HepG2 (cell line): ENCODE data around the gene ENTPD2. TPM values are rescaled to one million over a fixed set of nuclear protein-coding genes. Genes with fewer than 3 reads are reported as not detected.

Experiments
- ATAC-seq: fragments of 200-7000 bp; cut with Tn5 transposase; 3 replicates; pipeline ENCODE4 v1.9.1; 2020; ENCODE audit warnings: mild to moderate bottlenecking, moderate library complexity
- BruUV-seq: library from RNA; stranded (reverse); fragments of 400-500 nt; replicated peaks from 2 replicates; lab custom pipeline; 2021; lab: Mats Ljungman, UMichigan
- CTCF ChIA-PET: fragments of 300-600 bp; formaldehyde crosslinking; extraction: SDS; loops from one replicate; lab custom pipeline; 2021; ENCODE audit warnings: low total read pairs, inconsistent platforms, low intra/inter-chr PET ratio; lab: Yijun Ruan, JAX
- POLR2A ChIA-PET: fragments of 350-600 bp; sonication (Branson Sonifier 250); formaldehyde crosslinking; loops from one replicate; lab custom pipeline; 2020; ENCODE audit warnings: antibody characterized with exemption, inconsistent platforms; lab: Yijun Ruan, JAX
- DNase-seq: peaks from one replicate; pipeline ENCODE4 v3.0.0-alpha.2; 2015; ENCODE audit warnings: low spot score
- FAIRE-seq: peaks from 3 replicates; lab custom pipeline; 2011; peaks lifted over from hg19 to GRCh38; lab: Jason Lieb, UNC
- H2AFZ ChIP-seq: one replicate; pipeline ENCODE4 v1.6.1; 2011; ENCODE audit warnings: low read length, inconsistent platforms
- H3K27ac ChIP-seq: fragments of 300-600 bp; 3 replicates; pipeline ENCODE4 v1.8.0; 2011; ENCODE audit warnings: mixed run types, mild to moderate bottlenecking, mixed read lengths, low read length, inconsistent platforms; ENCODE audit not compliant: insufficient read depth; ENCODE audit errors: extremely low read length
- H3K27me3 ChIP-seq, 2 experiments: fragments of 200-600 bp in 1 of 2; 2 replicates in 1 of 2; 3 replicates in 1 of 2; pipeline versions ENCODE4 v1.6.0 to v1.8.0; 2011; ENCODE audit warnings: low read length in 2 of 2, mild to moderate bottlenecking in 2 of 2, moderate library complexity in 2 of 2, inconsistent platforms in 1 of 2; ENCODE audit not compliant: insufficient read depth in 2 of 2, control insufficient read depth in 1 of 2
- H3K36me3 ChIP-seq, 2 experiments: fragments of 200-600 bp in 1 of 2; replicated peaks in 1 of 2; 2 replicates in 1 of 2; 3 replicates in 1 of 2; pipeline versions ENCODE4 v1.5.1 to v1.8.0; 2011; ENCODE audit warnings: low read length in 2 of 2, inconsistent platforms in 1 of 2; ENCODE audit not compliant: insufficient read depth in 2 of 2, control insufficient read depth in 1 of 2
- H3K4me1 ChIP-seq: 2 replicates; pipeline ENCODE4 v1.5.1; 2012; ENCODE audit warnings: low read length, inconsistent platforms; ENCODE audit not compliant: insufficient read depth
- H3K4me2 ChIP-seq: 2 replicates; pipeline ENCODE4 v1.6.0; 2011; ENCODE audit warnings: low read depth, low read length, inconsistent platforms
- H3K4me3 ChIP-seq, 3 experiments: fragments of 200-600 bp in 1 of 3; sonication (generic), shearing (Covaris generic) in 1 of 3; replicated peaks in 1 of 3; 2 replicates each; pipeline ENCODE4 v1.5.1; 2011 to 2016; ENCODE audit warnings: low read length in 3 of 3, inconsistent platforms in 2 of 3, low read depth in 2 of 3, mild to moderate bottlenecking in 2 of 3, control low read depth in 1 of 3, mixed read lengths in 1 of 3; ENCODE audit not compliant: insufficient read depth in 1 of 3
- H3K79me2 ChIP-seq: one replicate; pipeline ENCODE4 v1.6.1; 2011; ENCODE audit warnings: low read length, inconsistent platforms; ENCODE audit not compliant: insufficient read depth
- H3K9ac ChIP-seq: 2 replicates; pipeline ENCODE4 v1.6.0; 2011; ENCODE audit warnings: mild to moderate bottlenecking, low read depth, low read length, inconsistent platforms; ENCODE audit not compliant: insufficient read depth
- H3K9me3 ChIP-seq: 2 replicates; pipeline ENCODE4 v1.5.1; 2012; ENCODE audit warnings: mild to moderate bottlenecking, low read length
- H4K20me1 ChIP-seq: 2 replicates; pipeline ENCODE4 v1.6.0; 2011; ENCODE audit warnings: inconsistent platforms, mild to moderate bottlenecking, low read length, moderate library complexity; ENCODE audit not compliant: insufficient read depth
- ARNT2 ChIP-seq: sonication (generic); formaldehyde crosslinking; IDR thresholded peaks from 2 replicates; pipeline ENCODE4 v1.8.0; 2022; ENCODE audit warnings: mild to moderate bottlenecking, low read depth, missing genetic modification reagents, moderate library complexity
- EED ChIP-seq: sonication (generic); formaldehyde crosslinking; IDR thresholded peaks from 2 replicates; pipeline ENCODE4 v1.5.0; 2020; ENCODE audit warnings: mild to moderate bottlenecking, missing genetic modification reagents
- MEF2D ChIP-seq: sonication (generic); formaldehyde crosslinking; IDR thresholded peaks from 2 replicates; pipeline ENCODE4 v1.5.1; 2020; ENCODE audit warnings: mild to moderate bottlenecking, missing genetic modification reagents
- NRL ChIP-seq: sonication (generic); formaldehyde crosslinking; IDR thresholded peaks from 2 replicates; pipeline ENCODE4 v1.5.0; 2020; ENCODE audit warnings: missing genetic modification reagents, mild to moderate bottlenecking, moderate library complexity, borderline replicate concordance
- PHF5A ChIP-seq: IDR thresholded peaks from one replicate; pipeline ENCODE4 v1.6.1; 2018; ENCODE audit warnings: low read depth, missing genetic modification reagents; ENCODE audit not compliant: unreplicated experiment
- SALL1 ChIP-seq: sonication (generic); formaldehyde crosslinking; IDR thresholded peaks from 2 replicates; pipeline ENCODE4 v1.8.0; 2022; ENCODE audit warnings: mild to moderate bottlenecking, missing genetic modification reagents
- SPEN ChIP-seq: sonication (generic); formaldehyde crosslinking; IDR thresholded peaks from 2 replicates; pipeline ENCODE4 v1.5.1; 2020; ENCODE audit warnings: low read depth, mild to moderate bottlenecking, missing genetic modification reagents
- TBX2 ChIP-seq: sonication (generic); formaldehyde crosslinking; IDR thresholded peaks from 2 replicates; pipeline ENCODE4 v1.5.0; 2020; ENCODE audit warnings: missing genetic modification reagents, mild to moderate bottlenecking, borderline replicate concordance
- ZBTB39 ChIP-seq: sonication (generic); formaldehyde crosslinking; IDR thresholded peaks from 2 replicates; pipeline ENCODE4 v1.5.0; 2020; ENCODE audit warnings: missing genetic modification reagents
- ZNF260 ChIP-seq: sonication (generic); formaldehyde crosslinking; IDR thresholded peaks from 2 replicates; pipeline ENCODE4 v1.4.0; 2020; ENCODE audit warnings: missing genetic modification reagents, low read depth, mild to moderate bottlenecking, borderline replicate concordance
- ZNF33B ChIP-seq: sonication (generic); formaldehyde crosslinking; IDR thresholded peaks from 2 replicates; pipeline ENCODE4 v1.5.1; 2020; ENCODE audit warnings: mild to moderate bottlenecking, missing genetic modification reagents
- ZNF605 ChIP-seq: sonication (generic); formaldehyde crosslinking; IDR thresholded peaks from 2 replicates; pipeline ENCODE4 v1.8.0; 2022; ENCODE audit warnings: mild to moderate bottlenecking, missing genetic modification reagents
- ZNF788 ChIP-seq: sonication (generic); formaldehyde crosslinking; IDR thresholded peaks from 2 replicates; pipeline ENCODE4 v1.5.0; 2020; ENCODE audit warnings: mild to moderate bottlenecking, missing genetic modification reagents, borderline replicate concordance
- WGBS: methylation state at CpG from one replicate; pipeline ENCODE4 v1.1.6; 2017; ENCODE audit warnings: low lambda C conversion rate; 5-methylcytosine and 5-hydroxymethylcytosine counted together
- in situ Hi-C: cut with HindIII; loops from 2 replicates; pipeline ENCODE4 v1.10.0; 2017; ENCODE audit warnings: low pct_unique_long_range_greater_than_20kb; ENCODE audit not compliant: extremely low pct_ligation_motif_present
- intact Hi-C: fragments of 100-400 bp; cut with micrococcal nuclease; formaldehyde crosslinking; loops from one replicate; pipeline ENCODE4 v1.10.0; 2022; ENCODE audit not compliant: unreplicated experiment
- polyA plus RNA-seq, 8 experiments: library from polyadenylated mRNA; depleted of rRNA in 3 of 8; stranded (reverse) in 7 of 8; unstranded in 1 of 8; fragments of >200 nt; fragmentation: Illumina TruSeq in 4 of 8; extraction: Trizol in 4 of 8; gene quantifications; 2 replicates each; pipeline versions ENCODE4 v1.2.1 to v1.2.3, GENCODE V29; 2011 to 2016; ENCODE audit warnings: low read depth in 4 of 8, missing spikeins in 1 of 8, mixed read lengths in 1 of 8; ENCODE audit not compliant: insufficient read depth in 1 of 8
- total RNA-seq, 5 experiments: library from RNA; depleted of rRNA; stranded (reverse); fragments of >200 nt; fragmentation: Illumina TruSeq; extraction: Trizol; gene quantifications; 2 replicates each; pipeline ENCODE4 v1.2.3, GENCODE V29; 2016; ENCODE audit warnings: low read depth in 1 of 5

Gene ENTPD2
- total and polyA plus RNA-seq, 2 of the 13 experiments (the other 11 are each of a cell fraction or from before 2014, with no cell fraction given): 0.95 to 3.2 TPM

- Histone ChIP-seq H3K9ac (peak overlapping the region; percentile 49), H4K20me1 (no peaks in the 10 kb centered on the region), H3K27ac (peak overlapping the region; percentile 43), H3K36me3 (peaks cover 9% of the 10 kb centered on the region in 2 experiments; a peak in 4 of 5 replicates), H3K4me2 (peak overlapping the region; percentile 73), H3K4me3 (peak overlapping the region; percentile 55 to 85 (median 76); a peak in 4 of 6 replicates), H3K4me1 (peaks cover 46% of the 10 kb centered on the region), H3K79me2 (no peaks in the 10 kb centered on the region), H2AFZ (peak overlapping the region; percentile 54), H3K9me3 (no peaks in the 10 kb centered on the region), H3K27me3 (no peaks in the 10 kb centered on the region)
- TF ChIP-seq NRL (CRISPR knock-in tag) (0 out of 2 replicates have a peak, but pooled peaks have one; percentile 26), MEF2D (0 out of 2 replicates have a peak, but pooled peaks have one; percentile 22), EED (0 out of 2 replicates have a peak, but pooled peaks have one; percentile 50), SALL1 (CRISPR knock-in tag) (0 out of 2 replicates have a peak, but pooled peaks have one; percentile 24), TBX2 (CRISPR knock-in tag) (peak; percentile 48; the same call in 1 of the 2 replicates), ZBTB39 (CRISPR knock-in tag) (no peak), PHF5A (CRISPR knock-in tag) (no peak), ZNF260 (CRISPR knock-in tag) (no peak), SPEN (CRISPR knock-in tag) (peak; percentile 17; the same call in 1 of the 2 replicates), ZNF33B (CRISPR knock-in tag) (no peak), ARNT2 (CRISPR knock-in tag) (0 out of 2 replicates have a peak, but pooled peaks have one; percentile 15), ZNF605 (CRISPR knock-in tag) (0 out of 2 replicates have a peak, but pooled peaks have one; percentile 25), ZNF788 (CRISPR knock-in tag) (0 out of 2 replicates have a peak, but pooled peaks have one; percentile 57)
- in situ Hi-C loops: no loop called here
- POLR2A ChIA-PET: interaction anchor here (0.5 to 2.9 kb wide), 6 partner anchors 8 to 201 kb away, joined by 3 to 30 read pairs (median 5); partner anchors contain the start of genes MAN1B1, TOR4A and TUBB4B
- no peak for FAIRE-seq
- ATAC-seq: peak; percentile 41
- WGBS: 59% methylated on average over 10 of the region's 15 CpGs
- BruUV-seq: no TSS peak
- CTCF ChIA-PET: no interaction called here
- no peak for DNase-seq
- intact Hi-C loops: no loop called here
Measured at GRCh38 chr9:137076636-137077009, 22.8 kb upstream of the ENTPD2 start.
